HEK293T (cell line): ENCODE data around the gene KRT17.
A peak's percentile ranks its signal among the peaks of the same experiment; 100 is the strongest.
"Not testable (repeated sequence)": the region's sequence is repeated elsewhere in the genome, so short reads cannot be mapped to it uniquely, and the experiment has no call there.

ENCODE experiments used
- CTCF ChIA-PET: fragments of 350-600 bp; formaldehyde crosslinking; extraction: SDS; loops from one replicate; lab custom pipeline; 2021; ENCODE audit warnings: antibody characterized with exemption, inconsistent platforms; lab: Yijun Ruan, JAX
- POLR2A ChIA-PET: fragments of 350-600 bp; formaldehyde crosslinking; extraction: SDS; loops from one replicate; lab custom pipeline; 2020; ENCODE audit warnings: antibody characterized with exemption, inconsistent platforms; lab: Yijun Ruan, JAX
- DNase-seq: peaks from one replicate; pipeline ENCODE4 v3.0.0; 2012; ENCODE audit warnings: mixed read lengths; ENCODE audit errors: extremely low spot score
- ARNT ChIP-seq: fragments of 450-650 bp; IDR thresholded peaks from 2 replicates; pipeline ENCODE4 v1.6.1; 2017; ENCODE audit warnings: mild to moderate bottlenecking
- BHLHE40 ChIP-seq: fragments of 450-650 bp; IDR thresholded peaks from 2 replicates; pipeline ENCODE4 v1.6.1; 2016; ENCODE audit warnings: mild to moderate bottlenecking, moderate library complexity, borderline replicate concordance
- CTBP1 ChIP-seq: fragments of 450-650 bp; IDR thresholded peaks from 2 replicates; pipeline ENCODE4 v1.6.1; 2016; ENCODE audit warnings: borderline replicate concordance
- ELF4 ChIP-seq: fragments of 450-650 bp; IDR thresholded peaks from 2 replicates; pipeline ENCODE4 v1.6.1; 2017; ENCODE audit warnings: antibody characterized with exemption
- FOXA1 ChIP-seq: fragments of 450-650 bp; IDR thresholded peaks from 2 replicates; pipeline ENCODE4 v1.6.1; 2016; ENCODE audit warnings: mild to moderate bottlenecking
- FOXK2 ChIP-seq: fragments of 450-650 bp; IDR thresholded peaks from 2 replicates; pipeline ENCODE4 v1.6.1; 2016; ENCODE audit warnings: mild to moderate bottlenecking
- FOXM1 ChIP-seq: fragments of 450-650 bp; IDR thresholded peaks from 2 replicates; pipeline ENCODE4 v1.6.1; 2017; ENCODE audit warnings: mild to moderate bottlenecking, borderline replicate concordance
- HDGF ChIP-seq: fragments of 450-650 bp; IDR thresholded peaks from 2 replicates; pipeline ENCODE4 v1.6.1; 2017; ENCODE audit warnings: antibody characterized with exemption, borderline replicate concordance
- L3MBTL2 ChIP-seq: fragments of 450-650 bp; conservative IDR thresholded peaks from 2 replicates; pipeline ENCODE4 v1.6.1; 2016; ENCODE audit warnings: mild to moderate bottlenecking
- LEF1 ChIP-seq: fragments of 450-650 bp; IDR thresholded peaks from 2 replicates; pipeline ENCODE4 v1.6.1; 2017; ENCODE audit warnings: mild to moderate bottlenecking, borderline replicate concordance
- NFRKB ChIP-seq: fragments of 450-650 bp; IDR thresholded peaks from 2 replicates; pipeline ENCODE4 v1.6.1; 2016; ENCODE audit warnings: mild to moderate bottlenecking, moderate library complexity
- PKNOX1 ChIP-seq: fragments of 450-650 bp; IDR thresholded peaks from 2 replicates; pipeline ENCODE4 v1.6.1; 2016
- SP1 ChIP-seq: fragments of 450-650 bp; IDR thresholded peaks from 2 replicates; pipeline ENCODE4 v1.6.1; 2017
- SUZ12 ChIP-seq: fragments of 450-650 bp; IDR thresholded peaks from 2 replicates; pipeline ENCODE4 v1.6.1; 2016; ENCODE audit warnings: mild to moderate bottlenecking
- TARDBP ChIP-seq: fragments of 450-650 bp; IDR thresholded peaks from 2 replicates; pipeline ENCODE4 v1.6.1; 2016
- ZNF384 ChIP-seq: fragments of 450-650 bp; IDR thresholded peaks from 2 replicates; pipeline ENCODE4 v1.6.1; 2016

Gene KRT17

GRCh38 chr17:41647038-41647813 is 22.9 kb upstream of the KRT17 start:
- DNase-seq, result no peak
- ChIA-PET CTCF (interaction anchor here (0.5 to 5.5 kb wide), 7 partner anchors 19 to 256 kb away, joined by 3 to 104 read pairs (median 7); no protein-coding TSS in a partner anchor), POLR2A (interaction anchor here (1.6 to 3.3 kb wide), 3 partner anchors 42 to 98 kb away, joined by 6 to 28 read pairs (median 10); partner anchors contain the start of gene EIF1)
- TF ChIP-seq HDGF (0 out of 2 replicates have a peak, but pooled peaks have one; percentile 27), CTBP1 (no peak)

GRCh38 chr17:41642252-41643156 is 18.1 kb upstream of the KRT17 start:
- ChIA-PET POLR2A (no interaction called here), CTCF (interaction anchor here (0.6 to 1.7 kb wide), 3 partner anchors 93 to 266 kb away, joined by 3 to 9 read pairs (median 4); no protein-coding TSS in a partner anchor)
- TF ChIP-seq LEF1, result no peak
- TF ChIP-seq SUZ12, result no peak
- DNase-seq, result no peak

GRCh38 chr17:41640596-41640995 is 16.2 kb upstream of the KRT17 start:
- CTCF ChIA-PET, result interaction anchor here (1.4 to 2.3 kb wide), 2 partner anchors 22 to 92 kb away, joined by 7 to 9 read pairs; no protein-coding TSS in a partner anchor
- POLR2A ChIA-PET, result interaction anchor here (1.5 kb wide), 1 partner anchor 48 kb away, joined by 3 read pairs; the partner anchor contains the start of gene EIF1
- not testable (repeated sequence) for DNase-seq

GRCh38 chr17:41639492-41640473 is 15.4 kb upstream of the KRT17 start:
- ChIA-PET CTCF (interaction anchor here (0.7 to 2.3 kb wide), 4 partner anchors 9 to 1080 kb away, joined by 4 to 9 read pairs (median 8); no protein-coding TSS in a partner anchor), POLR2A (interaction anchor here (1.5 kb wide), 1 partner anchor 49 kb away, joined by 3 read pairs; the partner anchor contains the start of gene EIF1)
- TF ChIP-seq ZNF384 (no peak), TARDBP (no peak), BHLHE40 (no peak), FOXA1 (no peak), ELF4 (no peak), CTBP1 (no peak), SP1 (no peak)
- no peak for DNase-seq

GRCh38 chr17:41638941-41639340 is 14.6 kb upstream of the KRT17 start:
- CTCF ChIA-PET, result interaction anchor here (1.6 to 2.3 kb wide), 2 partner anchors 10 to 90 kb away, joined by 8 to 9 read pairs; no protein-coding TSS in a partner anchor
- POLR2A ChIA-PET, result no interaction called here
- DNase-seq, result no peak
- no peak for TF ChIP-seq PKNOX1
- TF ChIP-seq LEF1, result no peak
- no peak for TF ChIP-seq SP1
- TF ChIP-seq NFRKB, result no peak
- no peak for TF ChIP-seq ELF4
- TF ChIP-seq HDGF, result no peak
- TF ChIP-seq FOXK2, result no peak
- TF ChIP-seq FOXM1, result no peak
- TF ChIP-seq ARNT, result no peak
- TF ChIP-seq ZNF384, result no peak
- TF ChIP-seq SUZ12, result no peak
- TF ChIP-seq FOXA1, result no peak
- TF ChIP-seq CTBP1, result no peak
- TF ChIP-seq L3MBTL2, result no peak
- no peak for TF ChIP-seq BHLHE40

GRCh38 chr17:41638194-41638593 is 13.8 kb upstream of the KRT17 start:
- no peak for DNase-seq
- ChIA-PET POLR2A (no interaction called here), CTCF (no interaction called here)
- TF ChIP-seq ELF4 (no peak), NFRKB (no peak), FOXK2 (no peak), BHLHE40 (no peak), ZNF384 (no peak), ARNT (no peak), SUZ12 (no peak), L3MBTL2 (no peak), TARDBP (no peak)

- POLR2A ChIA-PET, result no interaction called here
- DNase-seq, result no peak
- CTCF ChIA-PET, result interaction anchor here (0.8 kb wide), 1 partner anchor 57 kb away, joined by 3 read pairs; no protein-coding TSS in a partner anchor
- no peak for TF ChIP-seq LEF1
- no peak for TF ChIP-seq SUZ12
- TF ChIP-seq L3MBTL2, result no peak
- no peak for TF ChIP-seq ARNT
- no peak for TF ChIP-seq TARDBP
- no peak for TF ChIP-seq SP1
- no peak for TF ChIP-seq HDGF
- TF ChIP-seq FOXA1, result no peak
- TF ChIP-seq NFRKB, result no peak
- no peak for TF ChIP-seq PKNOX1
- no peak for TF ChIP-seq ZNF384
- no peak for TF ChIP-seq FOXK2
- no peak for TF ChIP-seq FOXM1
- TF ChIP-seq CTBP1, result no peak
- no peak for TF ChIP-seq ELF4
- no peak for TF ChIP-seq BHLHE40
Measured at GRCh38 chr17:41636652-41637051, 12.3 kb upstream of the KRT17 start.
